T-cell (primary cell): ENCODE measurements around the gene PAQR6. TPM values are rescaled to one million over a fixed set of nuclear protein-coding genes. Genes with fewer than 3 reads are reported as not detected.

Experiments used
- ATAC-seq, 4 experiments: fragments of 200-7000 bp in 3 of 4; fragments of 150-1000 bp in 1 of 4; cut with Tn5 transposase; replicated peaks in 1 of 4; 1 replicate in 3 of 4; 2 replicates in 1 of 4; pipeline ENCODE4 v1.10.0; 2021; ENCODE audit warnings: moderate library complexity in 3 of 4, mild to moderate bottlenecking in 2 of 4, moderate number of reproducible peaks in 1 of 4
- CTCF ChIA-PET, 2 donors: fragments of 300-600 bp; sonication (Branson Sonifier 250); formaldehyde crosslinking; loops; one replicate each; lab custom pipeline; 2022; ENCODE audit warnings: antibody characterized with exemption in 2 of 2; lab: Charles Lee
- POLR2A ChIA-PET, 2 donors: fragments of 300-600 bp; sonication (Branson Sonifier 250); formaldehyde crosslinking; loops; one replicate each; lab custom pipeline; 2022; ENCODE audit warnings: antibody characterized with exemption in 2 of 2; lab: Charles Lee
- DNase-seq, 35 experiments: peaks; one replicate each; pipeline versions ENCODE4 v3.0.0 to v3.0.0-alpha.2; 2013 to 2023
- H3K27ac ChIP-seq: one replicate; pipeline ENCODE4 v1.5.1; 2013; ENCODE audit warnings: low read length
- H3K27me3 ChIP-seq, 2 experiments: replicated peaks in 1 of 2; 1 replicate in 1 of 2; 2 replicates in 1 of 2; pipeline versions ENCODE4 v1.6.1 to v1.7.0; 2013; ENCODE audit warnings: low read length in 1 of 2, mixed read lengths in 1 of 2; ENCODE audit not compliant: control insufficient read depth in 2 of 2, insufficient read depth in 2 of 2; ENCODE audit errors: extremely low read depth in 1 of 2
- H3K36me3 ChIP-seq, 2 donors: 1 replicate in 1 of 2; 2 replicates in 1 of 2; pipeline versions ENCODE4 v1.6.1 to v1.7.0; 2013; ENCODE audit warnings: low read length in 1 of 2; ENCODE audit not compliant: control insufficient read depth in 2 of 2, insufficient read depth in 1 of 2; ENCODE audit errors: extremely low read depth in 1 of 2
- H3K4me1 ChIP-seq, 2 experiments: 1 replicate in 1 of 2; 2 replicates in 1 of 2; pipeline versions ENCODE4 v1.6.1 to v1.7.0; 2013; ENCODE audit warnings: low read length in 2 of 2, mixed read lengths in 1 of 2; ENCODE audit not compliant: insufficient read depth in 2 of 2, control insufficient read depth in 1 of 2; ENCODE audit errors: extremely low read depth in 1 of 2
- H3K4me3 ChIP-seq, 2 donors: 1 replicate in 1 of 2; 2 replicates in 1 of 2; pipeline versions ENCODE4 v1.5.1 to v1.7.0; 2013; ENCODE audit warnings: mild to moderate bottlenecking in 2 of 2, low read length in 1 of 2, moderate library complexity in 1 of 2; ENCODE audit not compliant: control insufficient read depth in 1 of 2; ENCODE audit errors: extremely low read depth in 1 of 2
- H3K9me3 ChIP-seq: 2 replicates; pipeline ENCODE4 v1.7.0; 2013
- H3K27ac Mint-ChIP-seq, 2 donors: one replicate each; pipeline ENCODE4 v1.8.0; 2020 to 2021; ENCODE audit warnings: mild to moderate bottlenecking in 2 of 2, mixed read lengths in 2 of 2
- H3K27me3 Mint-ChIP-seq, 2 donors: one replicate each; pipeline ENCODE4 v1.8.0; 2021 to 2022; ENCODE audit warnings: mixed read lengths in 2 of 2
- H3K36me3 Mint-ChIP-seq: one replicate; pipeline ENCODE4 v1.8.0; 2021; ENCODE audit warnings: mixed read lengths
- H3K4me1 Mint-ChIP-seq, 3 donors: one replicate each; pipeline ENCODE4 v1.8.0; 2020 to 2022; ENCODE audit warnings: mixed read lengths in 3 of 3, mild to moderate bottlenecking in 1 of 3
- H3K4me3 Mint-ChIP-seq, 3 donors: one replicate each; pipeline ENCODE4 v1.8.0; 2020 to 2022; ENCODE audit warnings: mild to moderate bottlenecking in 3 of 3, mixed read lengths in 3 of 3, moderate library complexity in 3 of 3
- H3K9me3 Mint-ChIP-seq, 3 donors: one replicate each; pipeline ENCODE4 v1.8.0; 2020 to 2022; ENCODE audit warnings: mixed read lengths in 3 of 3
- WGBS: methylation state at CpG from one replicate; pipeline ENCODE4 v1.1.5; 2013; ENCODE audit warnings: missing lambda C conversion rate; ENCODE audit not compliant: insufficient coverage; 5-methylcytosine and 5-hydroxymethylcytosine counted together
- total RNA-seq, 35 experiments: library from RNA in 6 of 35; stranded (reverse) in 6 of 35; fragments of 120-200 nt in 1 of 35; gene quantifications; one replicate each; pipeline versions ENCODE4 v1.2.1 to v1.2.4 and lab custom pipeline; 2013 to 2026

The PAQR6 gene
- total RNA-seq, 5 donors from 2014 or later (not counting 1 experiment from before 2014, with no cell fraction given), result 2.5 to 3.1 (median 2.9) TPM

- DNase-seq (no peak), ATAC-seq (no peak)
- peaks cover 2 to 6% of the 10 kb centered on the region in 2 experiments for H3K4me1 ChIP-seq
- no peaks in the 10 kb centered on the region for H3K9me3 ChIP-seq
- Mint-ChIP-seq H3K4me3 (no peak overlapping the region), H3K9me3 (no peaks in the 10 kb centered on the region), H3K36me3 (peaks cover 54% of the 10 kb centered on the region), H3K27ac (no peak overlapping the region), H3K4me1 (peaks cover 16 to 17% (median 16%) of the 10 kb centered on the region in 3 donors), H3K27me3 (no peaks in the 10 kb centered on the region)
- peaks cover 4 to 73% of the 10 kb centered on the region in 2 donors for H3K36me3 ChIP-seq
- H3K4me3 ChIP-seq, result no peak overlapping the region
- CTCF ChIA-PET, result no interaction called here
- POLR2A ChIA-PET, result no interaction called here
- H3K27me3 ChIP-seq, result no peaks in the 10 kb centered on the region
- H3K27ac ChIP-seq, result no peak overlapping the region
Measured at GRCh38 chr1:156276532-156276931, 28.7 kb upstream of the PAQR6 start.

GRCh38 chr1:156270314-156270713 is 22.5 kb upstream of the PAQR6 start:
- ChIA-PET CTCF (no interaction called here), POLR2A (no interaction called here)
- H3K4me3 ChIP-seq, result no peak overlapping the region
- no peak overlapping the region for H3K27ac Mint-ChIP-seq
- peaks cover 69% of the 10 kb centered on the region for H3K36me3 Mint-ChIP-seq
- DNase-seq (no peak), ATAC-seq (no peak)
- no peaks in the 10 kb centered on the region for H3K27me3 Mint-ChIP-seq
- no peaks in the 10 kb centered on the region for H3K27me3 ChIP-seq
- H3K36me3 ChIP-seq, result peaks cover 25 to 87% of the 10 kb centered on the region in 2 donors
- H3K9me3 ChIP-seq, result no peaks in the 10 kb centered on the region
- no peak overlapping the region for H3K27ac ChIP-seq
- no peaks in the 10 kb centered on the region for H3K9me3 Mint-ChIP-seq
- no peaks in the 10 kb centered on the region for H3K4me1 Mint-ChIP-seq
- no peaks in the 10 kb centered on the region for H3K4me1 ChIP-seq
- WGBS, result 100% methylated on average over 1 of the region's 3 CpGs
- no peak overlapping the region for H3K4me3 Mint-ChIP-seq

GRCh38 chr1:156268336-156268735 is 20.5 kb upstream of the PAQR6 start:
- Histone ChIP-seq H3K27me3 (no peaks in the 10 kb centered on the region), H3K4me3 (no peak overlapping the region), H3K9me3 (no peaks in the 10 kb centered on the region), H3K4me1 (no peaks in the 10 kb centered on the region), H3K36me3 (peaks cover 21 to 83% of the 10 kb centered on the region in 2 donors), H3K27ac (no peak overlapping the region)
- WGBS, result 100% methylated on average over 1 of the region's 4 CpGs
- Mint-ChIP-seq H3K36me3 (peaks cover 66% of the 10 kb centered on the region), H3K27me3 (no peaks in the 10 kb centered on the region), H3K4me1 (peaks cover 0 to 3% (median 0%) of the 10 kb centered on the region in 3 donors), H3K27ac (no peak overlapping the region), H3K9me3 (no peaks in the 10 kb centered on the region), H3K4me3 (no peak overlapping the region)
- ChIA-PET POLR2A (no interaction called here), CTCF (no interaction called here)
- ATAC-seq (no peak), DNase-seq (no peak)

GRCh38 chr1:156266051-156266450 is 18.2 kb upstream of the PAQR6 start:
- Mint-ChIP-seq H3K27ac (no peak overlapping the region), H3K4me1 (peaks cover 0 to 3% (median 0%) of the 10 kb centered on the region in 3 donors), H3K27me3 (no peaks in the 10 kb centered on the region), H3K9me3 (no peaks in the 10 kb centered on the region), H3K36me3 (peaks cover 65% of the 10 kb centered on the region), H3K4me3 (no peak overlapping the region)
- H3K36me3 ChIP-seq, result peaks cover 21 to 81% of the 10 kb centered on the region in 2 donors
- ATAC-seq (no peak), DNase-seq (no peak)
- H3K4me1 ChIP-seq, result no peaks in the 10 kb centered on the region
- ChIA-PET POLR2A (no interaction called here), CTCF (no interaction called here)
- no peaks in the 10 kb centered on the region for H3K27me3 ChIP-seq
- H3K27ac ChIP-seq, result no peak overlapping the region
- no peaks in the 10 kb centered on the region for H3K9me3 ChIP-seq
- WGBS, result 88% methylated on average over 5 of the region's 13 CpGs
- H3K4me3 ChIP-seq, result no peak overlapping the region

GRCh38 chr1:156263288-156263655 is 15.4 kb upstream of the PAQR6 start:
- no peaks in the 10 kb centered on the region for H3K4me1 ChIP-seq
- H3K36me3 ChIP-seq, result peaks cover 36 to 89% of the 10 kb centered on the region in 2 donors
- DNase-seq (no peak), ATAC-seq (no peak)
- Mint-ChIP-seq H3K27me3 (no peaks in the 10 kb centered on the region), H3K9me3 (no peaks in the 10 kb centered on the region), H3K4me1 (peaks cover 0 to 7% (median 3%) of the 10 kb centered on the region in 3 donors), H3K36me3 (peaks cover 71% of the 10 kb centered on the region), H3K27ac (no peak overlapping the region), H3K4me3 (no peak overlapping the region)
- ChIA-PET CTCF (interaction anchor here in 1 of 2 donors (0.5 kb wide), 1 partner anchor 121 kb away, joined by 6 read pairs; no protein-coding TSS in a partner anchor), POLR2A (no interaction called here)
- H3K27me3 ChIP-seq, result no peaks in the 10 kb centered on the region
- H3K9me3 ChIP-seq, result no peaks in the 10 kb centered on the region
- H3K27ac ChIP-seq, result no peak overlapping the region
- no peak overlapping the region for H3K4me3 ChIP-seq
- WGBS, result 96% methylated on average over 9 of the region's 9 CpGs

- no peak overlapping the region for H3K4me3 Mint-ChIP-seq
- Histone ChIP-seq H3K9me3 (no peaks in the 10 kb centered on the region), H3K27me3 (no peaks in the 10 kb centered on the region), H3K27ac (no peak overlapping the region), H3K36me3 (peaks cover 37 to 89% of the 10 kb centered on the region in 2 donors), H3K4me1 (no peaks in the 10 kb centered on the region), H3K4me3 (no peak overlapping the region)
- ATAC-seq (no peak), DNase-seq (no peak)
- WGBS, result 98% methylated on average over 6 of the region's 9 CpGs
- peaks cover 0 to 8% (median 7%) of the 10 kb centered on the region in 3 donors for H3K4me1 Mint-ChIP-seq
- POLR2A ChIA-PET, result interaction anchor here in 1 of 2 donors (0.7 kb wide), 1 partner anchor 1405 kb away, joined by 6 read pairs; no protein-coding TSS in a partner anchor
- H3K9me3 Mint-ChIP-seq, result no peaks in the 10 kb centered on the region
- CTCF ChIA-PET, result no interaction called here
- H3K27ac Mint-ChIP-seq, result no peak overlapping the region
- peaks cover 73% of the 10 kb centered on the region for H3K36me3 Mint-ChIP-seq
- H3K27me3 Mint-ChIP-seq, result no peaks in the 10 kb centered on the region
Measured at GRCh38 chr1:156262461-156263287, 14.8 kb upstream of the PAQR6 start.
